Peyer's patch (tissue), 4 donors: Measurements from ENCODE around the gene TAX1BP3.

Experiments
- POLR2A ChIP-seq, 2 donors: fragments of 450-650 bp; IDR thresholded peaks; one replicate each; pipeline ENCODE4 v1.5.1; 2017; ENCODE audit warnings: antibody characterized with exemption in 2 of 2, mild to moderate bottlenecking in 2 of 2, moderate library complexity in 2 of 2
- TF ChIP-seq, protein P1 (sequence below), 6 experiments: fragments of 450-650 bp in 4 of 6; fragments of 200-600 bp in 2 of 6; sonication (generic) in 1 of 6; IDR thresholded peaks; one replicate each; pipeline ENCODE4 v1.5.1; 2017 to 2019; ENCODE audit warnings: antibody characterized with exemption in 6 of 6, mild to moderate bottlenecking in 3 of 6, moderate library complexity in 1 of 6

DNA sequence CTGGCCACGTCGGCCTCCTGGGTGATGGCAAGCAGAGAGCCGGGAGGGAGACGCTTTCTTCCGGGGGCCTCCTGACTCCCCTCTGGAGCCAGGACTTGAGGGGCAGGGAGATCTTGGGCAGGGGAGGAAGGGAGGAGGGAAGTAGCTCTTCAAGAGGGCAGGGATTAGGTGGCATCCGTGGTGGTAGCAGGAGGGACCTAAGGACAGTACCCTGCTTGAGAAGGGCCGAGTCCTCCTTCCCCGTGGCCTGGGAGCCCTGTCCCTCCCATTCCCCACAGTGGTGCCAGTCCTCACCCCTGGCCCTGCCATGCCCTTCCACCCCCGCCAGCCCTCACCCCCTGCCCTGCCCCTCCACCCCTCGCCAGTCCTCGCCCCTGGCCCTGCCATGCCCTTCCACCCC lies 12.6 kb downstream of the TAX1BP3 start:
- TF ChIP-seq, protein P1, sequence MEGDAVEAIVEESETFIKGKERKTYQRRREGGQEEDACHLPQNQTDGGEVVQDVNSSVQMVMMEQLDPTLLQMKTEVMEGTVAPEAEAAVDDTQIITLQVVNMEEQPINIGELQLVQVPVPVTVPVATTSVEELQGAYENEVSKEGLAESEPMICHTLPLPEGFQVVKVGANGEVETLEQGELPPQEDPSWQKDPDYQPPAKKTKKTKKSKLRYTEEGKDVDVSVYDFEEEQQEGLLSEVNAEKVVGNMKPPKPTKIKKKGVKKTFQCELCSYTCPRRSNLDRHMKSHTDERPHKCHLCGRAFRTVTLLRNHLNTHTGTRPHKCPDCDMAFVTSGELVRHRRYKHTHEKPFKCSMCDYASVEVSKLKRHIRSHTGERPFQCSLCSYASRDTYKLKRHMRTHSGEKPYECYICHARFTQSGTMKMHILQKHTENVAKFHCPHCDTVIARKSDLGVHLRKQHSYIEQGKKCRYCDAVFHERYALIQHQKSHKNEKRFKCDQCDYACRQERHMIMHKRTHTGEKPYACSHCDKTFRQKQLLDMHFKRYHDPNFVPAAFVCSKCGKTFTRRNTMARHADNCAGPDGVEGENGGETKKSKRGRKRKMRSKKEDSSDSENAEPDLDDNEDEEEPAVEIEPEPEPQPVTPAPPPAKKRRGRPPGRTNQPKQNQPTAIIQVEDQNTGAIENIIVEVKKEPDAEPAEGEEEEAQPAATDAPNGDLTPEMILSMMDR (IDR thresholded peaks at IDR 0.05): no peak
- no peak for TF ChIP-seq POLR2A (IDR thresholded peaks at IDR 0.05)
